ENCODE data around the gene CLCA4.

GRCh38 chr1:86523670-86524354 is 23.1 kb upstream of the CLCA4 start:
- no peak for TF ChIP-seq CTCF (IDR thresholded peaks at IDR 0.05)
- TF ChIP-seq POLR2AphosphoS5 (IDR thresholded peaks at IDR 0.05; ENCODE audit: low read depth, low read length): no peak
- TF ChIP-seq TCF7L2 (IDR thresholded peaks at IDR 0.05; ENCODE audit: low read depth, low read length): no peak
- TF ChIP-seq SIN3A (IDR thresholded peaks at IDR 0.05; ENCODE audit: borderline replicate concordance, insufficient read depth, low read depth, low read length): no peak
- no peak for TF ChIP-seq REST (IDR thresholded peaks at IDR 0.05; ENCODE audit: insufficient read depth in 1 of 2, low read depth in 2 of 2, low read length in 1 of 2)
